Posterior vena cava (tissue), 2 donors: Measurements from ENCODE around the gene RREB1. TPM values are rescaled to one million over a fixed set of nuclear protein-coding genes. Genes with fewer than 3 reads are reported as not detected.

ENCODE experiments used
- DNase-seq: peaks from one replicate; pipeline ENCODE4 v3.0.0-alpha.2; 2020; ENCODE audit warnings: low spot score
- intact Hi-C, 2 donors: fragments of 100-400 bp; cut with DNase I; formaldehyde crosslinking; loops; one replicate each; pipeline versions ENCODE4 v1.14.1 to v1.14.2; 2022 to 2023
- total RNA-seq, 2 donors: library from RNA; stranded (reverse); fragmentation: NEBNext Ultra II Directional; extraction: Animal tissue kit (Norgen Biotek cat#: 25700); gene quantifications; one replicate each; pipeline ENCODE4 v1.2.1, GENCODE V29; 2021
- donor health status: DM: yes; HTN: yes; CAD: no.
- donor health status: DM: yes; HTN: yes; CAD: no.

RREB1 gene
- total RNA-seq, 2 donors from 2014 or later = 28.8 to 31.8 TPM

GRCh38 chr6:7230327-7230691, 122.5 kb downstream of the RREB1 start:
- DNase-seq = no peak
- intact Hi-C loops = no loop called here

GRCh38 chr6:7230956-7231713, 123.4 kb downstream of the RREB1 start:
- DNase-seq = no peak
- intact Hi-C loops = no loop called here

- intact Hi-C loops = no loop called here
- DNase-seq = no peak
These were observed 124.6 kb downstream of the RREB1 start for GRCh38 chr6:7232351-7232750.

- intact Hi-C loops = no loop called here
- DNase-seq = no peak
These were observed 126.8 kb downstream of the RREB1 start for GRCh38 chr6:7234547-7234946.

GRCh38 chr6:7235712-7236305, 128.0 kb downstream of the RREB1 start:
- intact Hi-C loops = no loop called here
- DNase-seq = no peak

- DNase-seq = no peak
- intact Hi-C loops = no loop called here
These were observed 128.8 kb downstream of the RREB1 start for GRCh38 chr6:7236306-7237209.

- intact Hi-C loops = no loop called here
- no peak for DNase-seq
These were observed 130.0 kb downstream of the RREB1 start for GRCh38 chr6:7237653-7238188.

GRCh38 chr6:7238526-7238899, 130.8 kb downstream of the RREB1 start:
- intact Hi-C loops = no loop called here
- no peak for DNase-seq

- peak; percentile 94 for DNase-seq
- intact Hi-C loops = no loop called here
These were observed 131.3 kb downstream of the RREB1 start for GRCh38 chr6:7238900-7239589.

- no peak for DNase-seq
- intact Hi-C loops = no loop called here
These were observed 131.8 kb downstream of the RREB1 start for GRCh38 chr6:7239590-7239948.

- DNase-seq = no peak
- intact Hi-C loops = loop anchor here (10.0 kb wide), 2 partner anchors 136 to 516 kb away; partner anchors contain the start of gene RREB1 (in 1 of the 2)
These were observed 132.6 kb downstream of the RREB1 start for GRCh38 chr6:7240351-7240750.

GRCh38 chr6:7241160-7241559, 133.4 kb downstream of the RREB1 start:
- intact Hi-C loops = loop anchor here (10.0 kb wide), 2 partner anchors 136 to 516 kb away; partner anchors contain the start of gene RREB1 (in 1 of the 2)
- no peak for DNase-seq

GRCh38 chr6:7241709-7242645, 134.2 kb downstream of the RREB1 start:
- intact Hi-C loops = loop anchor here (10.0 kb wide), 2 partner anchors 137 to 517 kb away; partner anchors contain the start of gene RREB1 (in 1 of the 2)
- DNase-seq = no peak

GRCh38 chr6:7242835-7243178, 135.0 kb downstream of the RREB1 start:
- DNase-seq = no peak
- intact Hi-C loops = loop anchor here (10.0 kb wide), 2 partner anchors 138 to 518 kb away; partner anchors contain the start of gene RREB1 (in 1 of the 2)

- intact Hi-C loops = loop anchor here (10.0 kb wide), 2 partner anchors 139 to 519 kb away; partner anchors contain the start of gene RREB1 (in 1 of the 2)
- DNase-seq = no peak
These were observed 135.6 kb downstream of the RREB1 start for GRCh38 chr6:7243179-7243981.

GRCh38 chr6:7245668-7246393, 138.1 kb downstream of the RREB1 start:
- intact Hi-C loops = loop anchor here (5.0 to 10.0 kb wide), 3 partner anchors 141 to 564 kb away; partner anchors contain the start of gene RREB1 (in 1 of the 2)
- peak; percentile 37 for DNase-seq
